Measurements from ENCODE around the gene LOXL1. TPM values are rescaled to one million over a fixed set of nuclear protein-coding genes. Genes with fewer than 3 reads are reported as not detected.

Gene LOXL1
- total and polyA plus RNA-seq, 2 of the 13 experiments (the other 11 are each of a cell fraction or from before 2014, with no cell fraction given): 0.51 to 1.3 TPM

DNA sequence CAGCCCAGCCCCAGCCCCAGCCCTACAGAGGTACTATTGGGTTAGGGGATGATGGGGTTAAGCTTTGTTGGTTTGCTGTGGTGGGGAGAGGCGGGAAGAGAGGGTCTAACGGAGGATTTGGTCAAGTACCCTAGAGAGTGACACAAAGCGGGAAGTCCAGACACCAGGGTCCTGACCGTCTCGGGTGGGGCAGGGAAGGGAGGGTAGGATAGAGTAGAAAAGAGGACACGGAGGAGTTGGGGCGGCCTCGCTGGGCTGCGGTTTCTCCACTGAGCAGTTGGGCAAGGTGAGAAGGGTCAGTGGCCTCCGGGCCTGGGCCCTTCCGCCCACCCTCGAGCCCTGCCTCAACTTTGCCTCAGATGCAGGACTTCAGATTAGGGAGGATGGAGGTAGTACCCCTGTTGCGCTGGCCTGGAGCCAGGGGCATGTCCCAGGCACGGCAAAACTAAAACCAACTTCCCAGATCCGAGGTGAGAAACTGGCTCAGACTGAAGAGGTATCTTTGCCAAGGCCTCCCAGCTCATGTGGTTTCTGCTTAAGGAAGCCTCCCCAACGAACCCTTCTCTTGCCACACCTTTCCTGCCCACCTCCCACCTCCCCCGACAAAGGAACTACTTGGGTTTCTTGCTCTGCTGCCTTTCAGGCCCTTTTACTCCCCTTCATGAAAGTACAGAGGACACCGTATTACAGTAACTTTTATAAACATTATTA is 68.8 kb downstream of the LOXL1 start (continued):
- no peak for TF ChIP-seq KIAA2018 (CRISPR knock-in tag; IDR thresholded peaks at IDR 0.05; ENCODE audit: borderline replicate concordance)
- TF ChIP-seq, protein P1, sequence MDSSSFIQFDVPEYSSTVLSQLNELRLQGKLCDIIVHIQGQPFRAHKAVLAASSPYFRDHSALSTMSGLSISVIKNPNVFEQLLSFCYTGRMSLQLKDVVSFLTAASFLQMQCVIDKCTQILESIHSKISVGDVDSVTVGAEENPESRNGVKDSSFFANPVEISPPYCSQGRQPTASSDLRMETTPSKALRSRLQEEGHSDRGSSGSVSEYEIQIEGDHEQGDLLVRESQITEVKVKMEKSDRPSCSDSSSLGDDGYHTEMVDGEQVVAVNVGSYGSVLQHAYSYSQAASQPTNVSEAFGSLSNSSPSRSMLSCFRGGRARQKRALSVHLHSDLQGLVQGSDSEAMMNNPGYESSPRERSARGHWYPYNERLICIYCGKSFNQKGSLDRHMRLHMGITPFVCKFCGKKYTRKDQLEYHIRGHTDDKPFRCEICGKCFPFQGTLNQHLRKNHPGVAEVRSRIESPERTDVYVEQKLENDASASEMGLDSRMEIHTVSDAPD (CRISPR knock-in tag; IDR thresholded peaks at IDR 0.05): no peak
- TF ChIP-seq BCL6 (CRISPR knock-in tag; IDR thresholded peaks at IDR 0.05): no peak
- TF ChIP-seq TCF12 (IDR thresholded peaks at IDR 0.05): no peak
- 0 out of 2 replicates have a peak, but pooled peaks have one; percentile 31 for TF ChIP-seq TCF12 (CRISPR knock-in tag; IDR thresholded peaks at IDR 0.05)
- no peak for TF ChIP-seq ZNF558 (CRISPR knock-in tag; IDR thresholded peaks at IDR 0.05; ENCODE audit: borderline replicate concordance)
- no peak for TF ChIP-seq MIXL1 (CRISPR knock-in tag; IDR thresholded peaks at IDR 0.05)
- TF ChIP-seq, protein P2, sequence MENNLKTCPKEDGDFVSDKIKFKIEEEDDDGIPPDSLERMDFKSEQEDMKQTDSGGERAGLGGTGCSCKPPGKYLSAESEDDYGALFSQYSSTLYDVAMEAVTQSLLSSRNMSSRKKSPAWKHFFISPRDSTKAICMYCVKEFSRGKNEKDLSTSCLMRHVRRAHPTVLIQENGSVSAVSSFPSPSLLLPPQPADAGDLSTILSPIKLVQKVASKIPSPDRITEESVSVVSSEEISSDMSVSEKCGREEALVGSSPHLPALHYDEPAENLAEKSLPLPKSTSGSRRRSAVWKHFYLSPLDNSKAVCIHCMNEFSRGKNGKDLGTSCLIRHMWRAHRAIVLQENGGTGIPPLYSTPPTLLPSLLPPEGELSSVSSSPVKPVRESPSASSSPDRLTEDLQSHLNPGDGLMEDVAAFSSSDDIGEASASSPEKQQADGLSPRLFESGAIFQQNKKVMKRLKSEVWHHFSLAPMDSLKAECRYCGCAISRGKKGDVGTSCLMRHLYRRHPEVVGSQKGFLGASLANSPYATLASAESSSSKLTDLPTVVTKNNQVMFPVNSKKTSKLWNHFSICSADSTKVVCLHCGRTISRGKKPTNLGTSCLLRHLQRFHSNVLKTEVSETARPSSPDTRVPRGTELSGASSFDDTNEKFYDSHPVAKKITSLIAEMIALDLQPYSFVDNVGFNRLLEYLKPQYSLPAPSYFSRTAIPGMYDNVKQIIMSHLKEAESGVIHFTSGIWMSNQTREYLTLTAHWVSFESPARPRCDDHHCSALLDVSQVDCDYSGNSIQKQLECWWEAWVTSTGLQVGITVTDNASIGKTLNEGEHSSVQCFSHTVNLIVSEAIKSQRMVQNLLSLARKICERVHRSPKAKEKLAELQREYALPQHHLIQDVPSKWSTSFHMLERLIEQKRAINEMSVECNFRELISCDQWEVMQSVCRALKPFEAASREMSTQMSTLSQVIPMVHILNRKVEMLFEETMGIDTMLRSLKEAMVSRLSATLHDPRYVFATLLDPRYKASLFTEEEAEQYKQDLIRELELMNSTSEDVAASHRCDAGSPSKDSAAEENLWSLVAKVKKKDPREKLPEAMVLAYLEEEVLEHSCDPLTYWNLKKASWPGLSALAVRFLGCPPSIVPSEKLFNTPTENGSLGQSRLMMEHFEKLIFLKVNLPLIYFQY (CRISPR knock-in tag; IDR thresholded peaks at IDR 0.05; ENCODE audit: borderline replicate concordance): no peak
- no peak for TF ChIP-seq MAFF (IDR thresholded peaks at IDR 0.05; ENCODE audit: low read depth, low read length)
- no peak for TF ChIP-seq MYNN (CRISPR knock-in tag; IDR thresholded peaks at IDR 0.05; ENCODE audit: low read depth)
